ENCODE results near the gene C11orf98. TPM values are rescaled to one million over a fixed set of nuclear protein-coding genes. Genes with fewer than 3 reads are reported as not detected.

The C11orf98 gene
- total and polyA plus RNA-seq, 2 donors (not counting 3 experiments of a cell fraction or from before 2014, with no cell fraction given) = 39.5 to 61.0 TPM

DNA sequence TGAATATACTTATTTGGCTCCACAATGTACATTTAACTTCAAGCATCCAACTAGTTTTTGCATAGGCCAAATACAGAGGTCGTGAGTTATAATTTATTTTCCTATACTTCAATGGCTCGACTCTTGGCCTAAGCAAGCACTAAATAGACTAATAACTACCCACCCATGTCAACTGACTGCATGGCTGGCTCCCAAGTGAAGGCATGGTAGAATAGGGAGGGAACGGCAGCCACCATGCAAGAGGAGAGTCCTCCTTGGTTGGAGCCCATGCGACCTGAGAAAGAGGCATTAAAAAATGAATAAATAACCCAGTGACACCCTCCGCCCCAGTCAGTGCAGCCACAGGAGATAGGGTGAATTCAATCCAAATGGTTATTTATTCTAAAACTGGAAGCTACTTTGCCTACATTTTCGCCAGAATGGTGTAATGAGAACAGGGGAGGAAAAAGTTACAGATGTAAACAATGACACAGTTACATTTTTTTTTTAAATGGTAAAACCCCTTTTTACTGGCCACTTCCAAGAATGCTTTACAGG lies 47.3 kb upstream of the C11orf98 start:
- FAIRE-seq (no peak), DNase-seq (ENCODE audit: low read depth, low spot score) (no peak)
- no peak overlapping the region for H3K27ac ChIP-seq (ENCODE audit: insufficient read depth, low read depth, low read length)
- no peaks in the 10 kb centered on the region for H3K9me3 ChIP-seq (replicated peaks; ENCODE audit: control insufficient read depth, insufficient read depth, low read length)
- dilution Hi-C loops (cut with MboI; ENCODE audit: extremely low pct_ligation_motif_present, low sequenced_read_pairs) = no loop called here
- no peak overlapping the region for H3K4me3 ChIP-seq (replicated peaks in 1 of 3; ENCODE audit: insufficient read depth in 1 of 3, low read depth in 1 of 3, low read length in 3 of 3)
- CTCF ChIA-PET = no interaction called here
- no peak overlapping the region for H3K9ac ChIP-seq (replicated peaks; ENCODE audit: extremely low read depth, insufficient read depth, low read length)
- H3K4me1 ChIP-seq (ENCODE audit: control insufficient read depth, extremely low read depth, insufficient read depth, low read length) = peaks cover 12% of the 10 kb centered on the region
- H4K20me1 ChIP-seq (replicated peaks; ENCODE audit: control insufficient read depth, extremely low read depth, insufficient read depth, low read length) = no peaks in the 10 kb centered on the region
- H2AFZ ChIP-seq (ENCODE audit: low read depth, low read length) = no peak overlapping the region
- H3K36me3 ChIP-seq (ENCODE audit: control insufficient read depth in 2 of 2, extremely low read depth in 1 of 2, insufficient read depth in 2 of 2, low read length in 2 of 2) = peaks cover 28 to 32% of the 10 kb centered on the region in 2 experiments
- intact Hi-C loops (cut with micrococcal nuclease) = no loop called here
- H3K79me2 ChIP-seq (ENCODE audit: control insufficient read depth, insufficient read depth, low read length) = peaks cover 13% of the 10 kb centered on the region
- no peaks in the 10 kb centered on the region for H3K27me3 ChIP-seq (ENCODE audit: control insufficient read depth in 2 of 2, insufficient read depth in 2 of 2, low read length in 2 of 2)
- no TSS peak for BruUV-seq (replicated peaks)
- no peak for TF ChIP-seq POLR2A (IDR thresholded peaks at IDR 0.05; ENCODE audit: low read depth, low read length)
- no peak for TF ChIP-seq GATA2 (IDR thresholded peaks at IDR 0.05; ENCODE audit: insufficient read depth, insufficient read length, low read depth, low read length)
- no peak for TF ChIP-seq EZH2 (IDR thresholded peaks at IDR 0.05; ENCODE audit: borderline replicate concordance, low read depth, low read length, severe bottlenecking)
- no peak for TF ChIP-seq JUN (IDR thresholded peaks at IDR 0.05; ENCODE audit: borderline replicate concordance, insufficient read depth, insufficient read length, low read depth)
- no peak for TF ChIP-seq MYC (IDR thresholded peaks at IDR 0.05; ENCODE audit: low read depth, low read length)
- TF ChIP-seq, protein P1, sequence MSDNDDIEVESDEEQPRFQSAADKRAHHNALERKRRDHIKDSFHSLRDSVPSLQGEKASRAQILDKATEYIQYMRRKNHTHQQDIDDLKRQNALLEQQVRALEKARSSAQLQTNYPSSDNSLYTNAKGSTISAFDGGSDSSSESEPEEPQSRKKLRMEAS (IDR thresholded peaks at IDR 0.05; ENCODE audit: insufficient read depth, insufficient read length) = no peak
- TF ChIP-seq FOS (IDR thresholded peaks at IDR 0.05; ENCODE audit: borderline replicate concordance, insufficient read depth, low read length) = no peak
- TF ChIP-seq POLR2AphosphoS5 (IDR thresholded peaks at IDR 0.05; ENCODE audit: insufficient read depth, low read depth, low read length) = no peak
- TF ChIP-seq, protein P2, sequence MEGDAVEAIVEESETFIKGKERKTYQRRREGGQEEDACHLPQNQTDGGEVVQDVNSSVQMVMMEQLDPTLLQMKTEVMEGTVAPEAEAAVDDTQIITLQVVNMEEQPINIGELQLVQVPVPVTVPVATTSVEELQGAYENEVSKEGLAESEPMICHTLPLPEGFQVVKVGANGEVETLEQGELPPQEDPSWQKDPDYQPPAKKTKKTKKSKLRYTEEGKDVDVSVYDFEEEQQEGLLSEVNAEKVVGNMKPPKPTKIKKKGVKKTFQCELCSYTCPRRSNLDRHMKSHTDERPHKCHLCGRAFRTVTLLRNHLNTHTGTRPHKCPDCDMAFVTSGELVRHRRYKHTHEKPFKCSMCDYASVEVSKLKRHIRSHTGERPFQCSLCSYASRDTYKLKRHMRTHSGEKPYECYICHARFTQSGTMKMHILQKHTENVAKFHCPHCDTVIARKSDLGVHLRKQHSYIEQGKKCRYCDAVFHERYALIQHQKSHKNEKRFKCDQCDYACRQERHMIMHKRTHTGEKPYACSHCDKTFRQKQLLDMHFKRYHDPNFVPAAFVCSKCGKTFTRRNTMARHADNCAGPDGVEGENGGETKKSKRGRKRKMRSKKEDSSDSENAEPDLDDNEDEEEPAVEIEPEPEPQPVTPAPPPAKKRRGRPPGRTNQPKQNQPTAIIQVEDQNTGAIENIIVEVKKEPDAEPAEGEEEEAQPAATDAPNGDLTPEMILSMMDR (IDR thresholded peaks at IDR 0.05; ENCODE audit: extremely low read depth in 1 of 2, insufficient read depth in 1 of 2, low read depth in 1 of 2, low read length in 2 of 2) = no peak
- no peak overlapping the region for H3K4me2 ChIP-seq (ENCODE audit: insufficient read depth, low read length)
- POLR2A ChIA-PET = interaction anchor here (0.6 to 1.0 kb wide), 2 partner anchors 14 to 111 kb away, joined by 4 to 5 read pairs; partner anchors contain the start of genes HNRNPUL2 and MTA2
- H3K9me1 ChIP-seq (replicated peaks; ENCODE audit: control insufficient read depth, extremely low read depth, insufficient read depth, low read length) = no peaks in the 10 kb centered on the region

Measured in endothelial cell of umbilical vein (primary cell).